Left lung (tissue), 10 donors: ENCODE measurements around the gene FAM135A. TPM values are rescaled to one million over a fixed set of nuclear protein-coding genes. Genes with fewer than 3 reads are reported as not detected.

Experiments used
- ATAC-seq: fragments of 200-7000 bp; cut with Tn5 transposase; one replicate; pipeline ENCODE4 v1.9.1; 2020; ENCODE audit warnings: moderate library complexity
- DNase-seq, 4 donors: peaks; one replicate each; pipeline ENCODE4 v3.0.0-alpha.2; 2013 to 2020
- H3K27ac ChIP-seq, 2 donors: fragments of 200-600 bp; sonication (generic) in 1 of 2; one replicate each; pipeline versions ENCODE4 v1.5.0 to v1.8.0; 2020 to 2021
- H3K27me3 ChIP-seq, 2 donors: fragments of 200-600 bp; sonication (generic) in 1 of 2; one replicate each; pipeline versions ENCODE4 v1.5.0 to v1.8.0; 2020 to 2021
- H3K36me3 ChIP-seq, 2 donors: fragments of 200-600 bp; sonication (generic) in 1 of 2; one replicate each; pipeline versions ENCODE4 v1.5.0 to v1.8.0; 2020 to 2021
- H3K4me1 ChIP-seq, 2 donors: fragments of 200-600 bp; one replicate each; pipeline ENCODE4 v1.8.0; 2021
- H3K4me3 ChIP-seq, 2 donors: fragments of 200-600 bp; sonication (generic) in 1 of 2; one replicate each; pipeline versions ENCODE4 v1.5.0 to v1.8.0; 2020 to 2021; ENCODE audit warnings: mild to moderate bottlenecking in 1 of 2
- H3K9me3 ChIP-seq, 2 donors: fragments of 200-600 bp; sonication (generic) in 1 of 2; one replicate each; pipeline versions ENCODE4 v1.5.0 to v1.8.0; 2020 to 2021
- intact Hi-C, 2 donors: fragments of 100-400 bp; cut with DNase I; formaldehyde crosslinking; loops; one replicate each; pipeline versions ENCODE4 v1.11.2 to v1.14.2; 2022
- polyA plus RNA-seq, 6 donors: library from polyadenylated mRNA; unstranded; fragments of 120-200 nt; gene quantifications; one replicate each; pipeline ENCODE4 v1.2.1, GENCODE V29; 2013; ENCODE audit not compliant: insufficient read length in 6 of 6
- total RNA-seq, 2 donors: library from RNA; stranded (reverse); fragmentation: NEBNext Ultra II Directional; extraction: Animal tissue kit (Norgen Biotek cat#: 25700); gene quantifications; one replicate each; pipeline ENCODE4 v1.2.1, GENCODE V29; 2021
- TF ChIP-seq, protein P1 (sequence below), 2 donors: fragments of 200-600 bp; sonication (generic) in 1 of 2; IDR thresholded peaks; one replicate each; pipeline versions ENCODE4 v1.5.0 to v1.8.0; 2021; ENCODE audit warnings: antibody characterized with exemption in 2 of 2
- donor health status: DM: no; HTN: yes; CAD: no.
- donor health status: DM: no; HTN: no; CAD: no.

The FAM135A gene
- total and polyA plus RNA-seq, 8 donors, result 21.9 to 28.8 (median 25.8) TPM

DNA sequence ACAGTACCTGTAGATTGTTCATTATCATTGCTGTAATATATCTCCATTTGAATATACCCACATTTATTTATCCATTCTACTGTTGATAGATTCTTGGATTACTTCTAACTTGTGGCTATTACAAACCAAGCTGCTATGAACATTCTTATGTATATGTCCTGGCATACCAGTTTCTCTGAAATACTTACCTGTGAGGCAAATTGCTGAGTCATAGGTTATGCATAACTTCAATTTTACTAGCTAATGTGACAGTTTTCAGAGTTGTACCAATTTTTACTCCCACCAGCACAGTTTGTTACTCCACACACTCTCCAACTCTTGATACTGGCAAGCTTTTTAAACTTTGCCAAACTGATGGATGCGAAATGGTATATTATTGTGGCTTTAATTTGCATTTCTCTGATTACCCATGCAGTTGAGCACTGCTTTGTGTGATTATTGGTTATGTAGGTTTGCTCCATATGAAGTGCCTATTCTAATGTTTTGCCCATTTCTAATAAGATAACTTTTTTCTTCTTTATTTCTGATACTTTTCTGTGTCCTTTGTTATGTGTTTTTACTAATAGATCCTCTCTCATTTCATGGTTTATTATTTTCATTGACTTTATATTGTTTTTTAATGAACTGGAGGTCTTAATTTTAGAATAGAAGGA is 90.6 kb downstream of the FAM135A start:
- intact Hi-C loops, result no loop called here
- Histone ChIP-seq H3K27ac (no peak overlapping the region), H3K36me3 (peaks cover 0 to 37% of the 10 kb centered on the region in 2 donors), H3K4me3 (no peak overlapping the region), H3K4me1 (no peaks in the 10 kb centered on the region), H3K27me3 (no peaks in the 10 kb centered on the region), H3K9me3 (peaks cover 0 to 19% of the 10 kb centered on the region in 2 donors)
- no peak for ATAC-seq
- TF ChIP-seq, protein P1, sequence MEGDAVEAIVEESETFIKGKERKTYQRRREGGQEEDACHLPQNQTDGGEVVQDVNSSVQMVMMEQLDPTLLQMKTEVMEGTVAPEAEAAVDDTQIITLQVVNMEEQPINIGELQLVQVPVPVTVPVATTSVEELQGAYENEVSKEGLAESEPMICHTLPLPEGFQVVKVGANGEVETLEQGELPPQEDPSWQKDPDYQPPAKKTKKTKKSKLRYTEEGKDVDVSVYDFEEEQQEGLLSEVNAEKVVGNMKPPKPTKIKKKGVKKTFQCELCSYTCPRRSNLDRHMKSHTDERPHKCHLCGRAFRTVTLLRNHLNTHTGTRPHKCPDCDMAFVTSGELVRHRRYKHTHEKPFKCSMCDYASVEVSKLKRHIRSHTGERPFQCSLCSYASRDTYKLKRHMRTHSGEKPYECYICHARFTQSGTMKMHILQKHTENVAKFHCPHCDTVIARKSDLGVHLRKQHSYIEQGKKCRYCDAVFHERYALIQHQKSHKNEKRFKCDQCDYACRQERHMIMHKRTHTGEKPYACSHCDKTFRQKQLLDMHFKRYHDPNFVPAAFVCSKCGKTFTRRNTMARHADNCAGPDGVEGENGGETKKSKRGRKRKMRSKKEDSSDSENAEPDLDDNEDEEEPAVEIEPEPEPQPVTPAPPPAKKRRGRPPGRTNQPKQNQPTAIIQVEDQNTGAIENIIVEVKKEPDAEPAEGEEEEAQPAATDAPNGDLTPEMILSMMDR (IDR thresholded peaks at IDR 0.05), result no peak
- no peak for DNase-seq

DNA sequence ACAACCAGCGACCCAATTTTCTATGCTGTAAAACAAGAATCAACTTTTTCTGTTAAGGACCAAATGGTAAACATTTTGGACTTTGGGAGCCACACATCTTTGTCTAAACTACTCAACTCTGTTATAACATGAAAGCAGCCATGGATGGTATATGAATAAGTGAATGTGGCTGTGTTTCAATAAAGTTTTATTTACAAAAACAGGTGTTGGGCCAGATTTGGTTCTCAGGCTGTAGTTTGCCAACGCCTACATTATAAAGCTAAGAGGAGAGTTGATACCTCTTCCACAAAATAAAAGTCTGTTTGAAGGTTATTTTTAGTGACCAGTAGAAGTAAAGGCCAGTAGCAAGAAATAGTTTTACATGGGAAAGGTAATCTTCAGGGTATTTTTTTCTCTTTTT is 93.0 kb downstream of the FAM135A start:
- TF ChIP-seq, protein P1 (IDR thresholded peaks at IDR 0.05), result no peak
- Histone ChIP-seq H3K27ac (no peak overlapping the region), H3K9me3 (peaks cover 0 to 19% of the 10 kb centered on the region in 2 donors), H3K36me3 (peaks cover 0 to 37% of the 10 kb centered on the region in 2 donors), H3K27me3 (no peaks in the 10 kb centered on the region), H3K4me1 (no peaks in the 10 kb centered on the region), H3K4me3 (no peak overlapping the region)
- intact Hi-C loops, result no loop called here
- DNase-seq (no peak), ATAC-seq (no peak)

DNA sequence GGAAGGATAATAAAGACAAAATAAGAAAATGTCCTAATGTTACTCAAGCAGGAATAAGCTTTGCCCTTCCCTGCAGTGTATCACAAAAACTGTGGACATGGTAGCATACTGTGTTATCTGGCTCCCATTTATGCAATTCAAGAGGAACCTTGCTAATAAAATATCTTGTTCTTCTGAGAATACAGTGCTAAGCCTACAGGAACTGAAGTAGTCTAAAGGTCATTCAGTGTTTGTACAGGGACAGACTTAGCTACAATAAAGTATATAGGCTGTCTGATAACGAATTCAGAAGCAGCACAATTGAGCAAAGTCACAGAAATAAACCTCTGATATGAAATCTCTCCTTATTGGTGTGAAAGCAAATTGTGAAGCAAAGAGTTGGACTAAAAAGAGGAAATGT is 93.9 kb downstream of the FAM135A start:
- ATAC-seq (no peak), DNase-seq (no peak)
- Histone ChIP-seq H3K27ac (no peak overlapping the region), H3K4me1 (no peaks in the 10 kb centered on the region), H3K9me3 (peaks cover 0 to 19% of the 10 kb centered on the region in 2 donors), H3K27me3 (no peaks in the 10 kb centered on the region), H3K36me3 (peaks cover 0 to 37% of the 10 kb centered on the region in 2 donors), H3K4me3 (no peak overlapping the region)
- TF ChIP-seq, protein P1 (IDR thresholded peaks at IDR 0.05), result no peak
- intact Hi-C loops, result no loop called here

DNA sequence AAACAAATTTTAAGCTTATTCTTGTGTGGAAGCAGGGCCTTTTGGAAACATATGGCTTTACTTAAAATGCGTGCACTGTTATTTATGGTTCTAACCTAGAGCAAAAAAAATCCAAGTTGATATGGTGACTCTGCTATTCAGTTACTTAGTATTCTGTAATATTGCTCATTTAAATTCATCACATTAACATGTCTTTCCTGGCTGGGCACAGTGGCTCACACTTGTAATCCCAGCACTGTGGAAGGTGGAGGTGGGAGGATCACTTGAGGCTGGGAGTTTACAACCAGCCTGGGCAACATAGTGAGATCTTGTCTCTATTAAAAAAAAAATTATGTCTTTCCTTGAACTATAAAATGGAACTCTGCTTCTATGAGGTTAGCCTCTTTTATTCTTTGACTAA is 95.6 kb downstream of the FAM135A start:
- TF ChIP-seq, protein P1 (IDR thresholded peaks at IDR 0.05), result no peak
- Histone ChIP-seq H3K27ac (no peak overlapping the region), H3K27me3 (no peaks in the 10 kb centered on the region), H3K36me3 (peaks cover 0 to 19% of the 10 kb centered on the region in 2 donors), H3K4me1 (no peaks in the 10 kb centered on the region), H3K9me3 (peaks cover 0 to 7% of the 10 kb centered on the region in 2 donors), H3K4me3 (no peak overlapping the region)
- ATAC-seq (no peak), DNase-seq (no peak)
- intact Hi-C loops, result no loop called here

DNA sequence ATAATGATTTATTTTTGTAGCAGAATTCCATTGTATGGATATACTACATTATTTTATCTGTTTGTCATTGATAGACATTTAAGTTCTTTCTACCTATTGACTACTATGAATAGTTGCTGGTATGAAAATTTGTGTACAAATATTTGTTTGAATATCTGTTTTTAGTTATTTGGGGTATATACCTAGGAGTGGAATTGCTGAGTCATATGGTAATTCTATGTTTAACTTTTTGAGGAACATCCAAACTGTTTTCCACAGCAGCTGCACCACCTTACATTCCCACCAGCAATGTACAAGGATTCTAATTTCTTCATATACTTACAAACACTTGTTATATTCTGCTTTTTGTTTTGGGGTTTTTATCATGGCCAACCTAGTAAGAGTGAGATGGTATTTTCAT is 97.3 kb downstream of the FAM135A start:
- H3K9me3 ChIP-seq, result no peaks in the 10 kb centered on the region
- intact Hi-C loops, result no loop called here
- DNase-seq, result no peak
- H3K27ac ChIP-seq, result no peak overlapping the region
- no peak overlapping the region for H3K4me3 ChIP-seq
- TF ChIP-seq, protein P1 (IDR thresholded peaks at IDR 0.05), result no peak
- H3K4me1 ChIP-seq, result no peaks in the 10 kb centered on the region
- H3K27me3 ChIP-seq, result no peaks in the 10 kb centered on the region
- no peak for ATAC-seq
- peaks cover 0 to 11% of the 10 kb centered on the region in 2 donors for H3K36me3 ChIP-seq
